NCI-H1092 (cell line): Measurements from ENCODE around the gene GATD1.

ENCODE experiments used
- DNase-seq: peaks from one replicate; lab custom pipeline; 2025; lab: John Stamatoyannopoulos, UW

The GATD1 gene

DNA sequence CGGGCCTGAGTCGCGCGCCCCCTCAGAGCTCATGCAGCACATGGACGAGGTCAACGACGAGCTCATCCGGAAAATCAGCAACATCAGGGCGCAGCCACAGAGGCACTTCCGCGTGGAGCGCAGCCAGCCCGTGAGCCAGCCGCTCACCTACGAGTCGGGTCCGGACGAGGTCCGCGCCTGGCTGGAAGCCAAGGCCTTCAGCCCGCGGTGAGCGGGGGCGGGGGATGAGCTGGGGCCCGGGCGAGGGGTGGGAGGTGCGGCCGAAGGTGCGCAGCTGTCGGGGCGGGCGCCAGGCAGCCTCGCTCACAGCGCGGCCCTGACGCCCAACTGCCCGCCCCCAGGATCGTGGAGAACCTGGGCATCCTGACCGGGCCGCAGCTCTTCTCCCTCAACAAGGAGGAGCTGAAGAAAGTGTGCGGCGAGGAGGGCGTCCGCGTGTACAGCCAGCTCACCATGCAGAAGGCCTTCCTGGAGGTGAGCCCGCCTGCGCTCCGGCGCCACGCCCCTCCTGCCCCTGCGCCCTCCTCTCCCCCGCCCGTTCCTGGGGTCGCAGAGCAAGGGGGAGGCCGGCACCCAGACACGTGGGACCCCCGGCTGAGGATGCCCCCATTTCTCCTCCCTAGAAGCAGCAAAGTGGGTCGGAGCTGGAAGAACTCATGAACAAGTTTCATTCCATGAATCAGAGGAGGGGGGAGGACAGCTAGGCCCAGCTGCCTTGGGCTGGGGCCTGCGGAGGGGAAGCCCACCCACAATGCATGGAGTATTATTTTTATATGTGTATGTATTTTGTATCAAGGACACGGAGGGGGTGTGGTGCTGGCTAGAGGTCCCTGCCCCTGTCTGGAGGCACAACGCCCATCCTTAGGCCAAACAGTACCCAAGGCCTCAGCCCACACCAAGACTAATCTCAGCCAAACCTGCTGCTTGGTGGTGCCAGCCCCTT is 50.7 kb downstream of the GATD1 start:
- DNase-seq = peak; percentile 24

DNA sequence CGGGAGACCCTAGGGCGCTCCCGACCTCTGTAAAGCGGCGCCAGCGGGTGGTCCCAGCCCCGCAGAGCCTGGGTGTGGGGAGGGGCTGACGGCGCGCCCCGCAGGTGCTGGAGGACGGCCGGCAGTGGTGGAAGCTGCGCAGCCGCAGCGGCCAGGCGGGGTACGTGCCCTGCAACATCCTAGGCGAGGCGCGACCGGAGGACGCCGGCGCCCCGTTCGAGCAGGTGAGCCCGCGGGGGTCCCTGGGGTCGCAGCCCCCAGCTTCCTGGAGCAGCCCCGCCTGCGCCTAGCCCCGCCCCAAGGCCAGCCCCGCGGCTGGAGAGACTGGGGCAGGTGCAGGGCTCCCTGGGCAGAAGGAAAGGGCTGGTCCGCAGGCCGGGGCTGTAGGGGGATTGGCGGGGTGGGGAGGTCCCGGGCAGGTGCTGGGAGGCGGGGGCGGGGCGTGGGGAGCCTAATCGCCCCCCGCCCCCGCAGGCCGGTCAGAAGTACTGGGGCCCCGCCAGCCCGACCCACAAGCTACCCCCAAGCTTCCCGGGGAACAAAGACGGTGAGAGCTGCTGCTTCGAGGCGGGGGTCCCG is 51.6 kb downstream of the GATD1 start:
- DNase-seq = no peak

DNA sequence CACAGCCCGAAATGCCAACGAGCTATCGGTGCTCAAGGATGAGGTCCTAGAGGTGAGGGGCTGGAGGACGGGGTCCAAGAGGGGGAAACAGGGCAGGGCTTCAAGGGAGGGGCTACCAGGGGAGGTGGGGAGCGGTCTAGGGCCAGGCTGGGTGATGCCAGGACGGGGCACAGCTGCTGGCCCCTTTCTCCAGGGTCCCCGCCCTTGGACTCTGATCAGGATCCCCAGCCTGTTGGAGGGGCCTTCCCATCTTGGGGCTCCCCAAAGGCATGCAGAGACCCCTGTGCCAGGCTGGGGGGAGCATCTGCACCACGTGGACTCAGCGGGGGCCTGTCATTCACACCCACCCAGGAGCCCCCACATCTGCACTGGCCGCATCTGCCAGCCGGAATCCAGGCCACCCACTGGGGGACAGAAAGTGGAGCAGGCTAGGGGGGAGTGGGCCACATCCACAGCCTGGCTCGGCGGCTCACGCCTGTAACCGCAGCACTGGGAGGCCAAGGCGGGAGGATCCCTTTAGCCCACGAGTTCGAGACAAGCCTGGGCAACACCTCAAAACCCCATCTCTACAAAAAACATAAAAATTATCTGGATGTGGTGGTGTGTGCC is 52.4 kb downstream of the GATD1 start:
- DNase-seq = no peak

DNA sequence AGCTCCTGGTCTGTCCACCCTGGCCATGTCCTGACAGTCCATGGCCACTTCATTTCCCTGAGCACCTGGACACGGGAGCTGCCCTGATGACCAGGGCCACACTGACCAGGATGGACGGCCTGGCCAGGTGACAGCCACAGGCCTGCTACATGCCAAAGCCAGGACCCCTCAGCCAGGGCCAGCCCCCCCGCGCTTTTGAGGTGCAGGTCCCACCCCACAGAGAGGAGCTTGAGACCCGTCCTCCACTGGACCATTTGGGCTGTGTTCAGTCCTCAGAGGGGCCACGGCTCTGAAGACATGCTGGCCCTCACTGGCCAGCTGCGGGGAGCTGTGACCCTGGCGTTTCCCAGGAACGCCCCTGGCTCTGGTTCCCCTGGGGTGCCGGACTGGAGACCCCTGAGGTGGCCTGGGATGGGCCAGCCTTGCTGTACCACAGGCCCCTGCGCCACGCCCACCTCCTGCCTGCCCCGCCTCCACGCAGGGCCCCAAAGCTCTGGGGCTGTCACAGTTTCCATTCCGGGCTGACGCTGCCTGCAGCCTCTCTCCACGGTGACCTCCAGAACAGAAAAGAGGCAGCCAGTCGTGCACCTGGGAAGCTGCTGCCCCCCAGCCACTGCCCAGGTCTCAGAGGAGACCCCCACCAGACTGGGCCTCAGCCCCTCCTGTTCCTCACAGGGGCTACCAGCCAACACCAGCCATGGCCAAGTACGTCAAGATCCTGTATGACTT is 53.1 kb downstream of the GATD1 start:
- no peak for DNase-seq

DNA sequence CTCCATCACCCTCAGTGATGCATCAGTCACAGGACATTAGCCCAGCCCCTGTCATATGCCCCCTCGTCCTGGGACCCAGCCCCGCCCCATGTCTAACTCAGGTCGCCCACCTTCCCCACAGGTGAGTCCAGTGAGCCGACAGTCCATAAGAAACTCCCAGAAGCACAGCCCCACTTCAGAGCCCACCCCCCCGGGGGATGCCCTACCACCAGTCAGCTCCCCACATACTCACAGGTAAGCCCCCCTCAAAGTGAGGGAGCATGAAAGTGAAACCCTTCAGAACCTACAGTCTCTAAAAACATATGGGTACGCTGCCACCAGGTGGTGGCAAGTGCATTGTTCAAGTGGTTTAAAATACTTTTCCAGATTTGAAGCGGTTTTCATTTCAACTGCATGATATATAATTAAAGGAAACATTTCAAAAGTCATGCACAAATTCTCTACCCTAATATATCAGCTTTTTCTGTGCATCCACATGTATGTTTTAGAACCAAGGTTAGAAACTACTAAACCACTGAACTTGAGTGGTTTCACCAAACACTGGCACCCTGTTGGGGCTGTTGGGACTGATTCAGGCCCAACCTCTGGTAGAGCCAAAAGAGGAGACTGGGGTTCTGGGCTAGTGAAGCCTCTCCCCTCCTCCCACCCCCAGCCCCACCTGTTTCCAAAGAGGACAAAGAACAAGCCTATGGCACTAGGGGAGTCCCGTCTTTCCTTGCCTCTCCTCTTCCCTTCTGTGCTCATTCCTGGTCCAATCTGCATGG is 54.0 kb downstream of the GATD1 start:
- DNase-seq = no peak

DNA sequence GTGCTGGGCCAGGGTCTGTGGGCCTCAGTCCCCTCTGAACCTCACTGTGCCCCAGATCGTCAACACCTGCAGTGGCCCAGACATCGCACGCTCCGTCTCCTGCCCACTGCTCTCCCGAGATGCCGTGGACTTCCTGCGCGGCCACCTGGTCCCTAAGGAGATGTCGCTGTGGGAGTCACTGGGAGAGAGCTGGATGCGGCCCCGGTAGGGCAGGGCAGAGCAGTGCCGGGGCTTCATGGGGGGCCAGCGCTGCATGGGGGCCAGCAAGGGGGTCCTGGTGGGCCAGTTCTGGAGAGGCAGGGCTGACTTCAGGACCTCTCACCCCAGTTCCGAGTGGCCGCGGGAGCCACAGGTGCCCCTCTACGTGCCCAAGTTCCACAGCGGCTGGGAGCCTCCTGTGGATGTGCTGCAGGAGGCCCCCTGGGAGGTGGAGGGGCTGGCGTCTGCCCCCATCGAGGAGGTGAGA is 54.9 kb downstream of the GATD1 start:
- DNase-seq = no peak

DNA sequence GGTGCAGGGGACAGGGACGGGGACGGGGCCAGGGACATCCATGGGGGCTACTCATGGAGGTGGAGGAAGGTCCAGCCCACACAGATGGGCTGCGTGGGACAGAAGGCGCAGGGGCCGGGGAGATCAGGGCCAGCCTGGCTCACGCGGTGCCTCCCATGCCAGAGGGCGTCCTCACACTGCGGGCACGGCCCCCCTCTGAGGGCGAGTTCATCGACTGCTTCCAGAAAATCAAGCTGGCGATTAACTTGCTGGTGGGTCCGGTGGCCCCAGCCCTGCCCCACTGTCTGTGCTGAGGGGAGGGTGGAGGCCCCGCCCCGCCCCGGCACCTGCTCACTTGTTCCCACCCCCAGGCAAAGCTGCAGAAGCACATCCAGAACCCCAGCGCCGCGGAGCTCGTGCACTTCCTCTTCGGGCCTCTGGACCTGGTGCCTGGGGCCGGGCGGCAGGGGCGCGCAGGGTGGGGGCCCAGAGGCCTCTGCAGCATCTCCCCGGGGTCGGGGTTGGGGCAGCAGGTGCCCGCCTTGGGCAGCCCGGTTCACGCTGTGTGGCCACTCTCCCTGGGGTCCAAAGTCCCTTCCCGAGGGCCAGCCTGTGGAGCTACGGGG is 55.4 kb downstream of the GATD1 start:
- no peak for DNase-seq

DNA sequence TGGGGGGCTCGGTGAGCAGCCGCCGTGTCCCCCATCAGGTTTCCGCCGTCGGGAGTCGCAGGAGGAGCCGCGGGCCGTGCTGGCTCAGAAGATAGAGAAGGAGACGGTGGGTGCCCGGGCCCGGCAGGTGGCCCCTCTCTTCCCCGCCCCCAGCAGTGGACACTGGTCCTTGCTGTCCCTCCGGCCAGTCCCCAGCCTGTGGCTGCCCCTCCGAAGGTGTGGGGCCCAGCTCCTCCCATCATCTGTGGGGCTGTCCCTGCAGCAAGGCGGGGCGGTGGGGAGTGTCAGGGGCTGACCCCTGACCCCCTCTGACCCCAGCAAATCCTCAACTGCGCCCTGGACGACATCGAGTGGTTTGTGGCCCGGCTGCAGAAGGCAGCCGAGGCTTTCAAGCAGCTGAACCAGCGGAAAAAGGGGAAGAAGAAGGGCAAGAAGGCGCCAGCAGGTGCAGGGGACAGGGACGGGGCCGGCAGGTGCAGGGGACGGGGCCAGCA is 56.0 kb downstream of the GATD1 start:
- DNase-seq = no peak

DNA sequence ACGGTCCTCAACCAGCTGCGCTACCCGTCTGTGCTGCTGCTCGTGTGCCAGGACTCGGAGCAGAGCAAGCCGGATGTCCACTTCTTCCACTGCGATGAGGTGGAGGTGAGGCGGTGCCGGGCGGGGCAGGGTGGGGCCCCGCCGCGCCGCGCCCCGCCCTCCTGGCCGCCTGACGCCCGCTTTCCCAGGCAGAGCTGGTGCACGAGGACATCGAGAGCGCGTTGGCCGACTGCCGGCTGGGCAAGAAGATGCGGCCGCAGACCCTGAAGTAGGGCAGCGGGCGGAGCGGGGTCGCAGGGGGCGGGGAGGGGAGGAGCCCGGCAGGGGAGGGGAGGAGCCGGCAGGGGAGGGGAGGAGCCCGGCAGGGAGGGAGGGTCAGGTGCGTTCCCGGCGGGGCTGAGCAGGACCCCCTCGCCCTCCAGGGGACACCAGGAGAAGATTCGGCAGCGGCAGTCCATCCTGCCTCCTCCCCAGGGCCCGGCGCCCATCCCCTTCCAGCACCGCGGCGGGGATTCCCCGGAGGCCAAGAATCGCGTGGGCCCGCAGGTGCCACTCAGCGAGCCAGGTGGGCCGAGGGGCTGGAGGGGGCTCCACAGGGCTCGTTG is 56.5 kb downstream of the GATD1 start:
- no peak for DNase-seq

DNA sequence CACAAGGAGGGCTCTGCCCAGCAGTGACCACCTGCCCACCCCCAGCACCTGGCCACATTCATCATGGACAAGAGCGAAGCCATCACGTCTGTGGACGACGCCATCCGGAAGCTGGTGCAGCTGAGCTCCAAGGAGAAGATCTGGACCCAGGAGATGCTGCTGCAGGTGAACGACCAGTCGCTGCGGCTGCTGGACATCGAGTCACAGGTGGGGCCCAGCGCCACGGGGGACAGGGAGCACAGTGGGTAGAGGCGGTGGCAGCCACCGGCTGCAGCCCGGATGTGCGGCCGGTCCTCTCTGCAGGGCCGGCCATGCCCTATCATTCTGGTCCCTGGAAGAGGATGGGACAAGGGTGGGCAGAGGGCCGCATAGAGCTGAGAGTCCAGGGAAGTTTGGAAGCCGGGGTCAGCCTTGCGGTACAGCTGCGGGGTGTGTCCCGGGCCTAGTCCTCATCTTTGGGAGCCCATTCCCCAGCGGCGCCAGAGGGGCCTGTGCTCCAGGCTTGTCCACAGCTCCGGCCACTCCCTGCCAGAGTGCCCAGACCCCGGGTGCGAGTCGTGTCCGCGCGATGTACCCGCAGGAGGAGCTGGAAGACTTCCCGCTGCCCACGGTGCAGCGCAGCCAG is 57.2 kb downstream of the GATD1 start:
- DNase-seq = no peak

DNA sequence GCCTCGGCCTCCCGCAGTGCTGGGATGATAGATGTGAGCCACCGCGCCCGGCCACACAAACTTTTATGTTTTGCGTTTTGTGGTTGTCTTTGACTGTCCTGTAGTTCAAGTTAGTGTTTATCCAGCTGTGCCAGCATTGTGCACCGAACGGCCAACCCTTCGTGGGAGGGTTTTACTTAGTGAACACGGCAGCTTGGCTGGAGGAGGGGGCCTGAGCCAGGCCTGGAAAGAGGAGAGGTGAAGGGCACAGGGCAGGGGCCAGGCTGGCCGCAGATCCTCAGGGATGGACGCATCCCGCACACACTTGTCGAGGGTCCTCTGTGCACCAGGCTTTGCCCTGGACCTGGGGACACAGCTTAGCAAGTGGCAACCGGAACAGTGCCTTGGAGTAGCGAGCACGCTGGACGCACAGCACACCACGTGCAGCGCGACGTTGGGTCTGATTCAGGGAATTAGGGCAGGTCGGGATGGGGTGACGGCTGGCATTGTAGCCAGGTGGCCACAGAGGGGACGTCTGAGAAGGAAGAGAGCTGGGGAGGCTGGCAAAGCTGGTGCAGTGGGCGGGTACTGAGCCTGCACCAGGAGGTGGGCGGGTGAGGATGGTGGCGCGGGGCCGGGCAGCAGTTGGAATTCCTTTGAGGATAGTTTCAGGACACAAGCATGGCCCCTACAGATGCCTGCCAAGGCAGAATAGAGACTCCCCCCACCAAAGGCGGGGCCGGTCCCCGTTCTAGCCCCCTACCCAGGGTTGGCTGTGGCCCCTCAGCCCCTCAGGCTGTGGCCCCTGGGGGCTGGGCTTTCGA is 57.9 kb downstream of the GATD1 start:
- no peak for DNase-seq
